ENCODE measurements around the gene PER1. TPM values are rescaled to one million over a fixed set of nuclear protein-coding genes. Genes with fewer than 3 reads are reported as not detected.

The PER1 gene
- total RNA-seq, 2 donors from 2014 or later = 59.4 to 75.0 TPM

GRCh38 chr17:8118769-8119580 is 33.2 kb downstream of the PER1 start:
- Histone ChIP-seq H3K4me3 (peak overlapping the region; percentile 42 to 65), H3K9me3 (no peaks in the 10 kb centered on the region), H3K27ac (peak overlapping the region; percentile 80 to 88), H3K36me3 (no peaks in the 10 kb centered on the region), H3K4me1 (peaks cover 0 to 53% of the 10 kb centered on the region in 2 donors), H3K27me3 (no peaks in the 10 kb centered on the region)
- peak; percentile 84 to 95 for TF ChIP-seq CTCF (IDR thresholded peaks at IDR 0.05)
- peak; percentile 92 for DNase-seq (ENCODE audit: low spot score)

GRCh38 chr17:8117980-8118768 is 34.0 kb downstream of the PER1 start, which contains the start of gene ALOXE3:
TSS of gene ALOXE3 (minus strand) at chr17:8118514. CDS start at chr17:8117990, 524 bp downstream.
- peak within 1 kb of the TSS; percentile 42 to 65 for H3K4me3 ChIP-seq
- DNase-seq (ENCODE audit: low spot score) = no peak
- no peaks in the 10 kb centered on the region for H3K9me3 ChIP-seq
- H3K27ac ChIP-seq = peak within 1 kb of the TSS; percentile 80 to 88
- H3K4me1 ChIP-seq = peaks cover 0 to 45% of the 10 kb centered on the region in 2 donors
- TF ChIP-seq CTCF (IDR thresholded peaks at IDR 0.05) = no peak
- H3K27me3 ChIP-seq = no peaks in the 10 kb centered on the region
- no peaks in the 10 kb centered on the region for H3K36me3 ChIP-seq

- no peak for TF ChIP-seq CTCF (IDR thresholded peaks at IDR 0.05)
- Histone ChIP-seq H3K36me3 (no peaks in the 10 kb centered on the region), H3K4me1 (peaks cover 0 to 38% of the 10 kb centered on the region in 2 donors), H3K27ac (peak overlapping the region in 1 of 2 donors; percentile 32), H3K9me3 (no peaks in the 10 kb centered on the region), H3K27me3 (no peaks in the 10 kb centered on the region), H3K4me3 (peak overlapping the region; percentile 42 to 65)
- DNase-seq (ENCODE audit: low spot score) = no peak
These were observed 34.7 kb downstream of the PER1 start for GRCh38 chr17:8117367-8117979.

- TF ChIP-seq CTCF (IDR thresholded peaks at IDR 0.05) = no peak
- Histone ChIP-seq H3K4me1 (peaks cover 0 to 31% of the 10 kb centered on the region in 2 donors), H3K9me3 (no peaks in the 10 kb centered on the region), H3K27ac (no peak overlapping the region), H3K27me3 (no peaks in the 10 kb centered on the region), H3K36me3 (no peaks in the 10 kb centered on the region), H3K4me3 (no peak overlapping the region)
- DNase-seq (ENCODE audit: low spot score) = no peak
These were observed 35.4 kb downstream of the PER1 start for GRCh38 chr17:8116776-8117175.

- Histone ChIP-seq H3K4me3 (no peak overlapping the region), H3K27me3 (no peaks in the 10 kb centered on the region), H3K9me3 (no peaks in the 10 kb centered on the region), H3K36me3 (no peaks in the 10 kb centered on the region), H3K4me1 (peaks cover 0 to 10% of the 10 kb centered on the region in 2 donors), H3K27ac (no peak overlapping the region)
- TF ChIP-seq CTCF (IDR thresholded peaks at IDR 0.05) = no peak
- no peak for DNase-seq (ENCODE audit: low spot score)
These were observed 41.3 kb downstream of the PER1 start for GRCh38 chr17:8110907-8111306.
